Retinal pigment epithelial cell (primary cell): Measurements from ENCODE around the gene SRSF10.

Source experiments
- DNase-seq: peaks from one replicate; pipeline ENCODE4 v3.0.0-alpha.2; 2010; ENCODE audit warnings: low read depth
- H3K4me3 ChIP-seq: 2 replicates; pipeline ENCODE4 v1.5.1; 2011; ENCODE audit warnings: mild to moderate bottlenecking, low read length, control low read depth, moderate library complexity
- CTCF ChIP-seq: conservative IDR thresholded peaks from 2 replicates; pipeline ENCODE4 v1.5.1; 2011; ENCODE audit warnings: low read depth, low read length, control low read depth, inconsistent platforms

The SRSF10 gene

GRCh38 chr1:24005163-24005562 lies 25.0 kb upstream of the SRSF10 start:
- H3K4me3 ChIP-seq, result no peak overlapping the region
- DNase-seq, result no peak
- no peak for TF ChIP-seq CTCF

DNA sequence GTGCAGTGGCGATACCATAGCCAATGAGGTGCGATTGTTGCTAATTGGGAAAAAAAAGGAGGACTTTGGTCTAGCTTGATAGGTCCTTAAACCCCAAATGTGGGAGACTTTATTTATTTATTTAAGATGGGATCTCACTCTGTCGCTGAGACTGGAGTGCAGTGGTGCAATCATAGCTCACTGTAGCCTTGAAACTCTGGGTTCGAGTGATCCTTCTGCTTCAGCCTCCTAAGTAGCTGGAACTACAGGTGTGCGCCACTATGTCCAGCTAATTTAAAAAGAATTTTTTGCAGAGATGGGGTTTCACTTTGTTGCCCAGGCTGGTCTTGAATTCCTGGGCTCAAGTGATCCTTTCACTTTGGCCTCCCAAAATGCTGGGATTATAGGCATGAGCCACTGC lies 24.0 kb upstream of the SRSF10 start:
- no peak for TF ChIP-seq CTCF
- no peak for DNase-seq

DNA sequence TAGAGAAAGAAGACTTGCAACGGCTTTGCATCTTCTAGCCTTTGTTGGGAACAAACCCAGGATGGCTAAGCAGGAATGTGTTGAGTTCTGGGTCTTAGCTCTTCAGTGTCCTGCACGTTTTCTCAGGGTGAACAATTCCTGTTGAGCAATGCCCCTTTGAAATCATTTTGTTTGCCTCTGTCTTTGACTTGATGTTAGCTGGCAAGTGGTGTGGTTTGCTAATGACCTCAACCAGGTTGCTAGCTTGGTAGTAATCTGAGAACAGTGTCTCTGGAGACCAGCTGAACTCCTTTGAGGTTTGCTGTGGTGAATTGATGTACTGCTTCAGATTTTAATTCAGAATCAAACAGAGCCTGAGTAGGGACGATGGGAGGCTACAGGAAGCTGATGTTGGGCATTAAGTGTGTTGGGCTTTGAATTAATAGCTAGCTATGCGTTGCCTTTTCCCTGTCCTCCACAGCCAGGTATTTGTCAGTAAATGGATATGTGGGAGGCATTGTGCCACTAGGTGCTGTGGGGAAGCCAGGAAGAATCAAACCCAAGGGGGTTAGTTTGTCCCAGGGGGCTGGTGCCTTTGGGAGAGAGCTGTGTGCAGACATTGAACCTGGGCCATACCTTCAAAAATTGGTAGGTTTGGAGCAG lies 23.3 kb upstream of the SRSF10 start:
- TF ChIP-seq CTCF, result no peak
- no peak overlapping the region for H3K4me3 ChIP-seq

More for the DNA sequence above, 24.0 kb upstream of the SRSF10 start:
- H3K4me3 ChIP-seq, result no peak overlapping the region

GRCh38 chr1:24002695-24003094 lies 22.6 kb upstream of the SRSF10 start:
- no peak for TF ChIP-seq CTCF
- no peak overlapping the region for H3K4me3 ChIP-seq
- no peak for DNase-seq

More for the DNA sequence above, 23.3 kb upstream of the SRSF10 start:
- DNase-seq, result no peak

GRCh38 chr1:23999156-23999671 lies 19.1 kb upstream of the SRSF10 start:
- no peak overlapping the region for H3K4me3 ChIP-seq
- no peak for DNase-seq
- TF ChIP-seq CTCF, result no peak

- no peak for DNase-seq
- TF ChIP-seq CTCF, result no peak
- no peak overlapping the region for H3K4me3 ChIP-seq
Measured at GRCh38 chr1:23997812-23998211, 17.7 kb upstream of the SRSF10 start.

DNA sequence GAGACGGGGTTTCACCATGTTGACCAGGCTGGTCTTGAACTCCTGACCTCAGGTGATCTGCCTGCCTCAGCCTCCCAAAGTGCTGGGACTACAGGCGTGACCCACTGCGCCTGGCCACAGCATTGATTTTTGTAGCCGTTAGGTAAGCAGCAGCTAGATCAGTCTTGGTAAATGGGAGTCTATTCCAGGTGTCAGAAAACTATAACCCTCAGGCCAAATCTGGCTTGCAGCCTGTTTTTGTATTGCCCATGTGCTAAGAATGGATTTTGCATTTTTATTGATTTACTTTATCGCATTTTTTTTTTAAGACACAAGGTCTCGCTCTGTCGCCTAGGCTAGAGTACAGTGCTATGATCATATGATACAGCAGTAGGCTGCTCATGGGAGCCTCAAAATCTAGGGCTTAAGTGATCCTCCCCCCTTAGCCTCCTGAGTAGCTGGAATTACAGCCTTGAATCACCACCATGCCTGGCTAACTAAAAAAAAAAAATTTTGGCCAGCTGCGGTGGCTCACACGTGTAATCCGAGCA lies 16.6 kb upstream of the SRSF10 start:
- H3K4me3 ChIP-seq, result no peak overlapping the region
- no peak for DNase-seq
- no peak for TF ChIP-seq CTCF
